DMS153 (cell line): ENCODE measurements around the gene RAD23B.
"Not testable (repeated sequence)": the region's sequence is repeated elsewhere in the genome, so short reads cannot be mapped to it uniquely, and the experiment has no call there.

Experiments used
- DNase-seq: peaks from one replicate; lab custom pipeline; 2025; lab: John Stamatoyannopoulos, UW

Gene RAD23B

DNA sequence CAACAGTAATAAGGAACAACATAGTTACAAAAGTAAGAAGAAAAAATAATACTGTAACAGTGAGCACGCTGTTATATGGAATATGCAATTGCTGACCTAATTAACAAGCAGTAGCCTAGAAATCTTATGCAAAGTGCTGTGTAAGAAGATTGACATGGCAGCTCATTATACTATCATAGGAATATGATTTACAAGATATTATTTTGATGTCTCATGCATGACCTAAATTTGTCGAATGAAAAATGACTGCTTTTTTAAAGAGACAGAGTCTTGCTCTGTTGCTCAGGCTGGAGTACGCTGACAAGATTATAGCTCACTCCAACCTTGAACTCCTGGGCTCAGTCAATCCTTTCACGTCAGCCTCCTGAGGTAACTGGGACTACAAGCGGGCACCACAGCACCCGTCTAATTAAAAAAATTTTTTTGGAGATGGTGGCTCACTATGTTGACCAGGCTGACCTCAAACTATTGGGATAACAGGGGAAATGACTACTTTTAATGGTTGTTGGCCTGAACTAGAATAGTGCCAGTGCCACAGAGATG, 10.5 kb downstream of the RAD23B start:
- no peak for DNase-seq

DNA sequence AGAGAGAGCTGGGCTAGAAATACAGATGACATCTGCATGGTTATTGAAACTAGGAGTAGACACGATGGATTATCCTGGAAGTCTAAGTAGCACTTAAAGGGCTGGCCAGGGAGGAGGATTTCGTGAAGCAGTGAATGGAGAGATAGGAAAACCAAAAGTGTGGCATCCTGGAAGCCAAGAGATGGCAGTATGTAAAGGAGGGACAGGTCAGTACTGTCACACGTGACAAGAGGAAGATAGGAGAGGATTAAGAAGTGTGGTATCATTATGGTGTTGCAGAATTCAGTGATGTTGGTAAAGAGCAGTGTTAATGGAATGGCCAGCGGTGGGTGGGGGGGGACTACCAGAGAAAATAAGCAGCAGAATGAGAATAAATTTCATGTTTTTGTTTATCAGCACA, 11.7 kb downstream of the RAD23B start:
- DNase-seq, result no peak

DNA sequence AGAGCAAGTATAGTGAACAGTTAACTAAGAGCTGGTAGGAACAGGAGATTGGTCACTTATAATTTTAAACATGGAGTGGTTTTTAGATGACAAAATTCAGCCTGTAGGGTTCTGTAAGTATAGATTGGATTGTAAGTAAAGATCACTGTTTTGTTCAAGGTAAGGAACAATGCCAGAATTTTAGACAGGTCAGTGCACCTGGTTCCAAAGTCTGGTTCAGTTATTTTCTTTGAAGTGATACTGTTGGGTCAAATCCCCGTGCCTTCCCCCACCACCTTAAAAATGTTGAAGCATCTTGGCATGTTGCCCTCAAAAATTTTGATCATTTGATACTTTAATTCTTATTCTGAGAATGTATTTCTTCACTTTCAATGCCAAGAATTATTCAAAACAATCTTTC, 12.9 kb downstream of the RAD23B start:
- DNase-seq, result no peak

DNA sequence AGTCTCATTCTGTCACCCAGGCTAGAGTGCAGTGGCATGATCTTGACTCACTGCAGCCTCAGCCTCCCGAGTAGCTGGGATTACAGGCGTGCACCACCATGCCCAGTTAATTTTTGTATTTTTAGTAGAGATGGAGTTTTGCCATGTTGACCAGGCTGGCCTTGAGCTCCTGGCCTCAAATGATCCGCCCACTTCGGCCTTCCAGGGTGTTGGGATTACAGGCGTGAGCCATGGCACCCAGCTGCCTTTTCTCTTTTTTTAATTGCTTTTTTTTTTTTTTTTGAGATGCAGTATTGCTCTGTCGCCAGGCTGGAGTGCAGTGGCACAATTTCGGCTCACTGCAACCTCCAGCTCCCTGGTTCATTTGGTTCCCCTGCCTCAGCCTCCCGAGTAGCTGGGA, 13.5 kb downstream of the RAD23B start:
- not testable (repeated sequence) for DNase-seq

GRCh38 chr9:107299437-107299836, 16.4 kb downstream of the RAD23B start:
- DNase-seq, result no peak

GRCh38 chr9:107306308-107306707, 23.2 kb downstream of the RAD23B start:
- no peak for DNase-seq

- no peak for DNase-seq
Measured at GRCh38 chr9:107307331-107307730, 24.3 kb downstream of the RAD23B start.

DNA sequence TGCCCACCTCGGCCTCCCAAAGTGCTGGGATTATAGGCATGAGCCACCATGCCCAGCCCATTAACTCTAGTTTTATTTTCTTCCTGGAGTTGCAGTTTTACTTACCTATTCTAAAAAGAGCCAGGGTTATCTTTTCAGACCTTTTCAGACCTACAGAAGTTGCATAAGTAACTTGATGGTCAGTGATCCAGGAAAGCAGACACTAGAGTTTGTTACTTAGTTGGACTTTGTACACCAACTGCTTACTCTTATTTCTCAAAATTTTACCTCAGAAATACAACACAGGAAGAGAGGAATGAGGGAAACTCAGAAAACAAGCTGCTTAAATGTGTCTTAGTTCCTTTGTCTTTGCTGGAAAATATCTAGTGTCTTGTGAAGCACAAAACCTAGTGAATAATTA, 25.4 kb downstream of the RAD23B start:
- DNase-seq, result no peak

DNA sequence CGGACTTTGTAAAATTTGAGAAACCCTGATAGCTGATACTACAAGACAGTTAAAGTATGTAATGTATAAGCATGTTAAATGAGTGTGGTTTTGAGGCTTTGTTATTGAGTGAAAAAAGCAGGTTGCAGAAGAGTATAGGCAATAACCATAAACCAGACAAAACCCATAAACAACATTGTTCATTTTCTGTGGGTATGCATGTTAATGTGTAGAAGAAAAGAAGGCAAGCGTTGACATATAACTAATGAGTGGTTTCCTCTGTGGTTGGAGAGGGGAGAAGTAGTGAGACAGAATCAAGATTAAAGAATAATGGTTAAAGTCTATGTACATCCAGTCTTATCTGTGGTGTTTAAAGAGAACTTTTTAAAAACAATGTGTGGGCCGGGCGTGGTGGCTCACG, 26.2 kb downstream of the RAD23B start:
- DNase-seq, result no peak

GRCh38 chr9:107312376-107313050, 29.4 kb downstream of the RAD23B start:
- no peak for DNase-seq

DNA sequence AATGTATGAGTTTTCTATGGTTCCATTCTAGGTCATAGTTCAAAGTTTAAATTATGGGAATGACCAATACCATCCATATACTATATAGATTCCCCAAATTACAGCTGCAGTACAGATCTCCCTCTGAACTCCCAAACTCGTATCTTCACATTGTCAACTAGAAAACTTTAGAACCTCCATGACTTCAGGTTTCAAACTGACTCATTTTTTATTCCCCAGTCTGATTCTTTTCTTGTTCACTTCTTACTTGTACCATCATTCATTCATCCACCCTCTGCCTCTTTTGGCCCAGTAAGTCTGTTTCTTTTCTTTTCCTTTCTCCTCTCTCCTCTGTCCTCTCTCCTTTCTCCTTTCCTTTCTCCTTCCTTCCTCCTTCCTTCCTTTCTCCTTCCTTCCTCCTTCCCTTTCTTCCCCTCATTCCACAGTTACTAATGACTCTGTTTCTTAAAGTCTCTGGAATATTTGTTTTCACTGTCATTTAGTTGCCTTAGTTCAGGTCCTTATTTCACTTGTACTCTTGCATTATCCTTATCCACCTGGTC, 30.5 kb downstream of the RAD23B start:
- DNase-seq, result no peak

DNA sequence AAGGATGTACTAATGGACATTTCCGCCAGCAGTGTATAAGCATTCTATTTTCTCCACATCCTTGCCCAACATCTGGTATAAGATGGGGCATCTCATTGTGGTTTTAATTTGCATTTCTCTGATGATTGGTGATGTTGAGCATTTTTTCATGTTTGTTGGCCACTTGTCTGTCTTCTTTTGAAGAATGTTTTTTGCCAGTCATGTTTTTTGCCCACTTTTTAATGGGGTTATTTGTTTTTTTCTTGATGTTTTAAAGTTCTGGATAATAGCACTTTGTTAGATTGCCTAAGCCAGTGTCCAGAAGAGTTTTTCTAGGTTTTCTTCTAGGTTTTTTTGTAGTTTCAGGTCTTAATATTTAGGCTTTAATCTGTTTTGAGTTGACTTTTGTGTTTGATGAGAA, 31.7 kb downstream of the RAD23B start:
- no peak for DNase-seq

GRCh38 chr9:107316795-107317661, 33.9 kb downstream of the RAD23B start:
- no peak for DNase-seq

- no peak for DNase-seq
Measured at GRCh38 chr9:107322643-107323042, 39.6 kb downstream of the RAD23B start.

DNA sequence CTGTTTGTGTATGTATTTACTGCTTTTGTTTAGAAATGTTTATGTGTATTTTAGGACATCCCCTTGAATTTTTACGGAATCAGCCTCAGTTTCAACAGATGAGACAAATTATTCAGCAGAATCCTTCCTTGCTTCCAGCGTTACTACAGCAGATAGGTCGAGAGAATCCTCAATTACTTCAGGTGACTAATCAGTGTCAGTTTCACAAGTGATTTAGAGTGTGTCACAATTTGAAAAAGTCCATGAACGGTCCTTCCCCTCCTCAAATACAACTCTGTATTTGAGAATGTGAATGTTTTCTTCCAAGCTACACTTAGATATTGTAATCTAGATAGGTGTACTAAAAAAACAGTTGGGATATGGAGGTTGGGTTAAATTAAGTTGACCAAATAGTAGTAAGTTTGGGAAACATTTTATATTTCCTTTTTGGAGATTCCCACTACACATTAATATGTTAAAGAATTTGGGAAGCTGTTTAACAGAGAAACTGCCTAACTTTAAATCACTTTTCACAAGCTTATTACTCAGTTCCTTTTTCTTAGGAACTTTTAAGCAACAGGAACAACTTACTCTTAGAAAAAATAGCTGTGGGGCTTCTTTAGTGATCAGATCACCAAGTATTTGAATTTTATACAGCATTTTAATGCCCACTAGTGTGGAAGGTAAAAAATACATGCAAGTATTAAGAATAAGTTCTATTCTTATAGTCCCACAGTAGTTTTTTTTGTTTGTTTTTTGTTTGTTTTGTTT, 40.9 kb downstream of the RAD23B start:
- DNase-seq, result no peak

DNA sequence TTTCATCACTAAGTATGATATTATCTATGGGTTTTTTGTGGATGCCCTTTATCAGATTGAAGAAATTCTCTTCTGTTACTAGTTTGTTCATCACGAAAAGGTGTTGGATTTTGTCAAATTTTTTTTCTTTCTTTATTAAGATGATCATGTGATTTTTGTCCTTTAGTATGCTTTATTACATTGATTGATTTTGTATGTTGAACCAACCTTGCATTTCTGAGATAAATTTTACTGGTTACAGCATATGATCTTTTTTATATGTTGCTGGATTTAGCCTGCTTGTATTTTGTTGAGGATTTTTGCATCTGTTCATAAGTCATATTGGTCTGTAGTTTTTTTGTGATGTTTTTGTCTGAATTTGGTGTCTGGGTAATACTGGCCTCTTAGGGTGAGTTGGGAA, 42.8 kb downstream of the RAD23B start:
- no peak for DNase-seq

DNA sequence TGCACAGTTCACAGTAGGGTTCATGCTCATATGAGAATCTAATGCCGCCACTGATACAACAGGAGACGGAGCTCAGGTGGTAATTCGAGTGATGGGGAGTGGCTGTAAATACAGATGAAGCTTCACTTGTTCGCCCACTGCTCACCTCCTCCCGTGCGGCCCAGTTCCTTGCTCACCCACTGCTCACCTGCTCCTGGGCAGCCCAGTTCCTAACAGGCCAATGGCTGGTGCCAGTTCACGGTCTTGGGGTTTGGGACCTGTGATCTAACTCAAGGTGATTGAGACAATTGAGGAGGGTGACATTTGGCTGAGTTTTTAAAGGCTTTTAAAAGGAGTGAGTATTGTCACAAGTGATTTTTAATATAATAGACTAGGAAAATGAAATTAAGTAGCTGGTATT, 45.4 kb downstream of the RAD23B start:
- DNase-seq, result no peak

DNA sequence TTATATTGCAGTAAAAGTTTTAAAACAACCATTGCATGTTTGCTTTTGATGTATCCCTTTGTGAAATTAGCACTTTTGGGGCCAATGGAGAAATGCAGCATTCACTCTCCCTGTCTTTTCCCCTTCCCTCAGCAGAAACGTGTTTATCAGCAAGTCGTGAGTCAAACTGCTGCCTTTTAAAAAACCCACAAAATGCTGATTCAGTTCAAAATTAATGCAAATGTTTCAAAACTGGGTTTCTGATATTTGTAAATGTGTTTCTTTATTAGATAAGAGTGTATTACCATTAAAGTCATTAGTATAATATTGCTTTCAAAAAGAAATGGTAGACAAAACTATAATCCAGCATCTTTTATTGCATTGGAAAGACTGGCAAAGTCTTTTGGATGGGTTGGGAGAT, 47.3 kb downstream of the RAD23B start:
- no peak for DNase-seq

GRCh38 chr9:107332883-107333282, 49.8 kb downstream of the RAD23B start:
- DNase-seq, result no peak

- DNase-seq, result no peak
Measured at GRCh38 chr9:107333363-107333762, 50.3 kb downstream of the RAD23B start.

DNA sequence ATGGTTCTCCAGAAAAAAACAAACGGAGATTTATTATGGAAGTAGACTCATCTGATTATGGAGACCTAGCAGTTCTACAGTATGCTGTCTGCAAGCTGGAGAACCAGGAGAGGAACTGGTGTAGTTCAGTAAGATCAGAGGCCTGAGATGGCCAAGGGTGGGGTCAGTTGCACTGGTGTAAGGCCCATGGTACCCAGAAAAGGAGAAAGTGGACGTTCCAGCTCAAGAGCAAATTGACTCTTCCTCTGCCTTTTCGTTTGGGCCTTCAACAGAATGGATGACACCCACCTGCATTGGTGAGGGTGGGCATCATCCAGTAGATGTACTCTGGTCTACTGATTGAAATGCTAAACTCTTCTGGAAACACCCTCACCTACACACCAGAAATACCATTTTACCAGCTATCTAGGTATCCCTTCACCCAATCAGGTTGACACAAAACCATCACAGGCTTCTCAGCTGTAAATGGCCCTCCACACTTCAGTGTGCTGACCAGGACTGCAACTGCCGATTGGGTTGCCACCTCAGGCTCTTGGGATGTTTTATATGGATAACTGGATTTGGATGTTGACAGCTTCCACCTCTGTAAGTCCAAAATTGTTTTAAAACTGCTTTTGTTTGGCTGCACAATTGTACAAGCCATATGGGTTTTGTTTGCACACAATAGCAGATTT, 51.2 kb downstream of the RAD23B start:
- no peak for DNase-seq

GRCh38 chr9:107335331-107335730, 52.3 kb downstream of the RAD23B start:
- no peak for DNase-seq
